ENCODE results near the gene DCTN4.

DCTN4 gene

GRCh38 chr5:150740992-150741391 lies 17.8 kb downstream of the DCTN4 start:
- no peak for DNase-seq

DNA sequence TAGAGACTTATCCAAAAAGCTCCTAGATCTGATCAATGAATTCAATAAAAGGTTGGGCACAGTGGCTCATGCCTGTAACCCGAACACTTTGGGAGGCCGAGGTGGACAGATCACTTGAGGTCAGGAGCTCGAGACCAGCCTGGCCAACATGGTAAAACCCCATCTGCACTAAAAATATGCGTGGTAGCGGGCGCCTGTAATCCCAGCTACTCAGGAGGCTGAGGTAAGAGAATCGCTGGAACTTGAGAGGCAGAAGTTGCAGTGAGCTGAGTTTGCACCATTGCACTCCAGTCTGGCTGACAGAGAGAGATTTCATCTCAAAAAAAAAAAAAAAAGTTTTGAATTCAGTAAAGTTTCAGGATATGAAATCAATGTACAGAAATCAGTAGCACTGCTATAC lies 20.0 kb downstream of the DCTN4 start:
- no peak for DNase-seq

DNA sequence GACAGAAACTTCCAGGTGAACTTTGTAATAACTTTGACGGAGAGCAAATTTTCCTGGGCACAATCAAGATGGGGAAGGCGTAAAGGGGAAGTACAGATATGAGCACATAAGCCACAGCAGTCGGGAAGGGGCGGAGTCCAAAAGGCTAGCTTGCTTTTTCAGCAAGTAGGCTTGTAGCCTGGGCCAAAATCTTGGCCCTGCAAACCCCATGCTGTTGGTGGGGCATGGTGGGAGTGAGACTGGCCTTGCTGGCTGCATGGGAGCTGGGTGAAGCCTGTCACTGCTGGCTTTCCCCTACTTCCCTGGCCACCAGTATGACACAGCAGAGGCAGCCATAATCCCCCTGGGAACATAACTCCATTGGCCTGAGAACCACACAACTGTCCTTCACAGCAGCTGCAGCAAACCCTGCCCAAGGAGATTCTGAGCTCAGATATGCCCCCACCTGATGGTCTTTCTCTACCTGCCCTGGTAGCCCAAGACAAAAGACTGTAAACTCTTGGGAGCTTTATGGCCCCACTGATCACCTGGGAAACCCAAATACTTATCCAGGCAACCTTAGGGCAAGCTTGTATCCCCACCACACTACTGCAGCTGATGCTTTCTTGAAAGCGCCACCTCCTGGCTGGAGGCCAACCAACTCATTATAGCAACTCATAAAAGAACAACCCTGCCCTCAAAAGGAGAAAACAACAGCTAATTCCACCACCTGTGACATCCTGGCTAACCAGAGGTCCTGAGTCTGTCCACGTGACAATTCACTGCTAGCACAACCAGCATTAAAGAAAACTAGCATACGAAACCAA lies 24.0 kb downstream of the DCTN4 start:
- DNase-seq = peak in 8 of 56 donors; percentile 6 to 39 (median 18)

GRCh38 chr5:150731669-150732242 lies 27.1 kb downstream of the DCTN4 start:
- peak in 2 of 56 donors; percentile 14 to 22 for DNase-seq

DNA sequence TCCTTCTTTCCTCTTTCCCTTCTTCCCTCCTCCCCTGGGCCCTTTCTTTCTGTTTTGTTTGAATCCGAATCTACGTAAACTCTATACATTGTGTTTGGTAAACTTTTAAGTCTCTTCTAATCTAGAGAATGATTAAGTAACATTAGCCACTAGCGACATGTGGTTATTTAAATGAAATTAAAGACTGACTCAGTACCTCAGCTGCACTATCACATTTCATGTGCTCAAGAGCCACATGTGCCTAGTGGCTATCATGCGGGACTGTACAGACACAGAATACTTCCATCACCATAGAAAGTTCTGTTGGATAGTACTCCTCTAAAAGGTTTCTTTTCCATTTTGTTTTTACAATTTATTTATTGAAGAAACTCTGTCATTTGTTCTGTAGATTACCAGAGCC lies 29.0 kb downstream of the DCTN4 start:
- no peak for DNase-seq

- no peak for DNase-seq
Measured at GRCh38 chr5:150723845-150724244, 35.0 kb downstream of the DCTN4 start.

DNA sequence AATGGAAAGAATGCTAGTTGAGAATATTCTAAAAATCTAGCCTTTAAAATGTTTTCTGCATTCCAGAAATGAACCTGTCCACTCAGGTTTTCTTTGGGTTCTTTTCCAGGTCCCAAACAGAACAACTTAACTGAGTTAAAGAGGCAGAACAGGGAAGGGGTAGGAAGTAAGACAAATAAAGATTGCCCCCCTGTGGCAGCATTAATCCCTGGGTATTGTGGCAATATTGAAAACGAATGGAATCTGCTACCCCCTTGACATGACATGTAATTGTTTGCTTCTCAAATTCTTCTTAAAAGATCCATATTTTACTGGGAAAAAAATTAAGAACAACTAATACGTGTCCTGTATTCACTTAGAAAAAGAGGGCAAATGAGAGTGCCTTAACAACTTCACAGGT lies 48.7 kb downstream of the DCTN4 start:
- DNase-seq = no peak

DNA sequence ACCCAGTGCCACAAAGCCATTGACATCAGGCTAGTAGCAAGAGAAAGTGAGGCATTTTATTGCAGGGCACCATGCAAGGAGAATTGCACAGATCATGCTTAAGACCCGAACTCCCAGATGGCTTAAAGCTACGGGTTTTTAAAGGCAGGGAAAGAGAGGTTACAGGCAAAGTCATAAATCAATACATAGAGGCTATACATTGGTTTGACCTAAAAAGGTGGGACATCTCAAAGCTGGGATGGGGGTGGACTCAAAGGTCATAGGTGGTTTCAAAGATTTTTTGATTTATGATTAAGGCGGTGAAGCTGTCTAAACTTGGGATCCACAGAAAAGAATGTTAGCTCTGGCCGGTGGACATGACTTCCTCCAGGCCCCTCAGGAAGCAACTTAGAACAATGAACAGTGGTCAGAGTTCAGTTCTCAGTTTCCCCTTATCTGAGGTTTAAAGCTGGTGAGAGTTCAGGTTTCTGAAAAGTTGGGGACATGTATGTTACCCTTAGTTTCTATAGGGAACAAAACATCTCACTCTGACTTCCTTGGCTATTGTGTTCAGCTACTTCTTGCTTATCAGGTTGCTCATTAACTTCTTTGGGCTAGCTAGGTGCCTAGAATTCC lies 51.9 kb downstream of the DCTN4 start:
- DNase-seq = no peak

- DNase-seq = no peak
Measured at GRCh38 chr5:150703762-150704161, 55.1 kb downstream of the DCTN4 start.

GRCh38 chr5:150700594-150701377 lies 58.0 kb downstream of the DCTN4 start, which contains the start of gene RBM22:
TSS of gene RBM22 (minus strand) at chr5:150701062. CDS start at chr5:150700985, 77 bp downstream.
- DNase-seq = peak; percentile 55 to 96 (median 86)

GRCh38 chr5:150700246-150700593 lies 58.6 kb downstream of the DCTN4 start:
- no peak for DNase-seq

- no peak for DNase-seq
Measured at GRCh38 chr5:150694612-150695011, 64.2 kb downstream of the DCTN4 start.

- DNase-seq = no peak
Measured at GRCh38 chr5:150692276-150692675, 66.5 kb downstream of the DCTN4 start.

DNA sequence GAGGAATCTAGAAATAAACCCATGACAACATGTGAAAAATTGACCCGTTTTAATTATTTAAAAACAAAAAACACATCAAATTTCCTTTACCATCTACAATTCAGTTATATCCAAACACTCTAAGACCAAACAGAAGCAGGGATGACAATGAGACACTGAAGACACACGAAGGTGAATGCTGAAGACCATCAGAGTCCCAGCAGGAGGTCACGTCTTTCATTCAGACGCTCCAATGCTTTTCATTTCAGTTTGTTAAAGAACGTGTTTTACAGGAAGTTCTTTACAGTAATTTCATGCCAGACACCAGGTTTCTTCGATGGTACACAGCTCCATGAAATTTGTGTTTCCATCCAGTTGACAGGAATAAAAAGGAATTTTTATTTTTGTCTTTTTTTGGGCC lies 68.1 kb downstream of the DCTN4 start:
- no peak for DNase-seq

DNA sequence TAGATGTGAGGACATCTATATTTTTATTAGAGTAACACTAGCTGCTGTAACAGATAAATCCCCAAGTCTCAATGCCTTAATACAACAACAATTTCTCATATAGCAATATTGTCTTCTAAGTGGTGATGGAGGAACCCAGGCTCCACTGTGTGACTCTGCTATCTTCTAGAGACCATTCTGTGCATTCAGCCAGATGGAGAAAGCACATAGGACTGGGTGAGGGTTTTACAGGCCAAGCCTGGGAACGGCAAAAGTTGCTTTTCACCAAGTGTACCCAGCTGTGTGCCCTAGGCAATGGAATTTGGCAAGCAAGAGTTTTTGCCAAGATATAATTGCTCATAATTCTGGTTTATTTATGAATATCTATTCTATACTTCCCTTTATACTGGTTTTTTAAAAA lies 69.7 kb downstream of the DCTN4 start:
- no peak for DNase-seq

DNA sequence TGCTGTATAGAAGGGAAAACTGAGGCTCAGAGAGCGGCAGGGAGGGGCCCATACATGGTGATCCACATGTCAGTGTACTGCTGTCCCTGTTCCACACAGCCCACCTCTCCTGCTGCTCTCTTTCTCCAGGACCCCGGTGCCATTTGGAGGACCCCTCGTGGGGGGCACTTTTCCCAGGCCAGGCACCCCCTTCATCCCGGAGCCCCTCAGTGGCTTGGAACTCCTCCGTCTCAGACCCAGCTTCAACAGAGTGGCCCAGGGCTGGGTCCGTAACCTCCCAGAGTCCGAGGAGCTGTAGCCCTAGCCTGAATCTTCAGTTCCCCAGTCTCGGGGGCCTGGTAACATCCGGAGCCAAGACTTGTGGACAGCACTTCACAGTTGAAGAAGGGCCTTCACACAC lies 82.2 kb downstream of the DCTN4 start:
- no peak for DNase-seq

GRCh38 chr5:150675069-150675468 lies 83.7 kb downstream of the DCTN4 start:
- DNase-seq = no peak

- peak in 5 of 56 donors; percentile 14 to 38 (median 21) for DNase-seq
Measured at GRCh38 chr5:150674341-150674821, 84.4 kb downstream of the DCTN4 start.

DNA sequence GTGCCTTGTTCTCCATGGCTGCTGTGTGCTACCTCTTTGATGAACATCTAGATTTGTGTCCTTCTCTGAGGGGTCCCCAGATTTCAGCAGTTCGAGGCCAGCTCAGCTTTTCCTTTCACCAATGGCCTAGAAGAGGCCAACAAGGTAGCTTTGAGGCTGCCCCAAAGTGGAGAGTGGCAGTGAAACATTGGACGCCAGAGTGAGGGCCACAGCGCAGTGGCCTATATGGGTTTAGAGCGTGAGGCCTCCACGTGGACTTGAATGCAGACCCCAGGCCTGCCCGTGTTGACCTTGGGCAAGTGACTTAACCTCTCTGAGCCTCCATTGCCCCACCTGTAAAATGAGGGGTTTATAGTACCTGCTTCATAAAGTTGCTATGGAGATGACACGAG lies 85.9 kb downstream of the DCTN4 start:
- no peak for DNase-seq

- peak in 6 of 56 donors; percentile 9 to 35 (median 25) for DNase-seq
Measured at GRCh38 chr5:150672237-150672883, 86.5 kb downstream of the DCTN4 start.

Data from amygdala (tissue), 56 donors.